MM.1S (cell line): ENCODE measurements around the gene GRK3.

Source experiments
- DNase-seq: peaks from one replicate; pipeline ENCODE4 v3.0.0-alpha.2; 2015
- H2AFZ ChIP-seq: fragments of 300-600 bp; sonication (generic); 2 replicates; pipeline ENCODE4 v1.6.0; 2016; ENCODE audit warnings: antibody characterized with exemption, low read length
- H3F3A ChIP-seq: fragments of 300-600 bp; sonication (generic); 2 replicates; pipeline ENCODE4 v1.6.1; 2016; ENCODE audit warnings: mild to moderate bottlenecking, antibody characterized with exemption, low read length, moderate library complexity, mixed read lengths; ENCODE audit not compliant: insufficient read depth
- H3K27ac ChIP-seq: fragments of 300-600 bp; sonication (generic); 2 replicates; pipeline ENCODE4 v1.5.1; 2016; ENCODE audit warnings: mild to moderate bottlenecking, low read length
- H3K27me3 ChIP-seq: fragments of 300-600 bp; sonication (generic); replicated peaks from 2 replicates; pipeline ENCODE4 v1.6.0; 2016; ENCODE audit warnings: low read length; ENCODE audit not compliant: insufficient read depth
- H3K36me3 ChIP-seq: fragments of 300-600 bp; sonication (generic); replicated peaks from 2 replicates; pipeline ENCODE4 v1.6.1; 2016; ENCODE audit warnings: mild to moderate bottlenecking, low read length, mixed read lengths; ENCODE audit not compliant: insufficient read depth
- H3K4me1 ChIP-seq: fragments of 300-600 bp; sonication (generic); 2 replicates; pipeline ENCODE4 v1.6.1; 2016; ENCODE audit warnings: low read length, mixed read lengths
- H3K4me2 ChIP-seq: fragments of 300-600 bp; sonication (generic); 2 replicates; pipeline ENCODE4 v1.6.0; 2016; ENCODE audit warnings: low read depth, low read length
- H3K4me3 ChIP-seq: fragments of 300-600 bp; sonication (generic); 2 replicates; pipeline ENCODE4 v1.5.1; 2016; ENCODE audit warnings: low read length, mixed read lengths
- H3K79me2 ChIP-seq: fragments of 300-600 bp; sonication (generic); 2 replicates; pipeline ENCODE4 v1.6.1; 2016; ENCODE audit warnings: mixed run types, low read length, mixed read lengths
- H3K9ac ChIP-seq: fragments of 300-600 bp; sonication (generic); 2 replicates; pipeline ENCODE4 v1.6.1; 2016; ENCODE audit warnings: low read length, mixed read lengths
- H3K9me2 ChIP-seq: fragments of 300-600 bp; sonication (generic); replicated peaks from 2 replicates; pipeline ENCODE4 v1.6.1; 2016; ENCODE audit warnings: mild to moderate bottlenecking, low read length, mixed read lengths; ENCODE audit not compliant: insufficient read depth
- H3K9me3 ChIP-seq: fragments of 300-600 bp; sonication (generic); replicated peaks from 2 replicates; pipeline ENCODE4 v1.6.1; 2016; ENCODE audit warnings: mild to moderate bottlenecking, low read length, mixed read lengths; ENCODE audit not compliant: insufficient read depth
- H4K20me1 ChIP-seq: fragments of 300-600 bp; sonication (generic); 2 replicates; pipeline ENCODE4 v1.6.1; 2016; ENCODE audit warnings: mild to moderate bottlenecking, low read length, moderate library complexity, mixed read lengths; ENCODE audit not compliant: insufficient read depth
- EZH2 ChIP-seq: fragments of 300-600 bp; sonication (generic); optimal IDR thresholded peaks from 2 replicates; pipeline ENCODE3; 2017; ENCODE audit warnings: low read depth, mild to moderate bottlenecking, antibody characterized with exemption, low read length, mixed read lengths
- TF ChIP-seq, protein P1 (sequence below): fragments of 300-600 bp; sonication (generic); IDR thresholded peaks from 2 replicates; pipeline ENCODE4 v1.5.1; 2016; ENCODE audit warnings: antibody characterized with exemption, low read length, mixed read lengths

Gene GRK3

DNA sequence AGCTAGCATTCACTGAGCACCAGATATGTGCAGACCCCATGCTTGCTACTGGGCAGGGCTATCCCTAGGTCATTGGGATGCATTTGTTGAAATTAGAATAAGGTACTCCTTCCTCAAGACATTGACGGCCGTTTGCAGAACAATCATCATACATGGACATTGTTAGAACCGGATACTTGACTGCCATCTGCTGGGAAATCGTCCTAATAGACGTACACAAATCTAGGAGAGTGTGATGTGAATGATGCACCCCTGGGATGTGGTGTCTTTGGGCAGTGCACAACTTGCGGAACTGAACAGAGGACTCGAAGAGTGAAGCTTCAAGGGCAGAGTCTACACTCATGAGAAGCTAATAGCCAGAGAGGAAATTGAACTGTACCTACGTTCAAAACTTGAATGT, 213.4 kb downstream of the GRK3 start:
- DNase-seq: no peak
- no peaks in the 10 kb centered on the region for H3F3A ChIP-seq
- H3K9me3 ChIP-seq: no peaks in the 10 kb centered on the region
- no peak for TF ChIP-seq EZH2
- TF ChIP-seq, protein P1, sequence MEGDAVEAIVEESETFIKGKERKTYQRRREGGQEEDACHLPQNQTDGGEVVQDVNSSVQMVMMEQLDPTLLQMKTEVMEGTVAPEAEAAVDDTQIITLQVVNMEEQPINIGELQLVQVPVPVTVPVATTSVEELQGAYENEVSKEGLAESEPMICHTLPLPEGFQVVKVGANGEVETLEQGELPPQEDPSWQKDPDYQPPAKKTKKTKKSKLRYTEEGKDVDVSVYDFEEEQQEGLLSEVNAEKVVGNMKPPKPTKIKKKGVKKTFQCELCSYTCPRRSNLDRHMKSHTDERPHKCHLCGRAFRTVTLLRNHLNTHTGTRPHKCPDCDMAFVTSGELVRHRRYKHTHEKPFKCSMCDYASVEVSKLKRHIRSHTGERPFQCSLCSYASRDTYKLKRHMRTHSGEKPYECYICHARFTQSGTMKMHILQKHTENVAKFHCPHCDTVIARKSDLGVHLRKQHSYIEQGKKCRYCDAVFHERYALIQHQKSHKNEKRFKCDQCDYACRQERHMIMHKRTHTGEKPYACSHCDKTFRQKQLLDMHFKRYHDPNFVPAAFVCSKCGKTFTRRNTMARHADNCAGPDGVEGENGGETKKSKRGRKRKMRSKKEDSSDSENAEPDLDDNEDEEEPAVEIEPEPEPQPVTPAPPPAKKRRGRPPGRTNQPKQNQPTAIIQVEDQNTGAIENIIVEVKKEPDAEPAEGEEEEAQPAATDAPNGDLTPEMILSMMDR: peak; percentile 40
- no peaks in the 10 kb centered on the region for H3K36me3 ChIP-seq
- H3K4me3 ChIP-seq: no peak overlapping the region
- H4K20me1 ChIP-seq: no peaks in the 10 kb centered on the region
- no peak overlapping the region for H3K9ac ChIP-seq
- no peaks in the 10 kb centered on the region for H3K79me2 ChIP-seq
- no peaks in the 10 kb centered on the region for H3K9me2 ChIP-seq
- no peaks in the 10 kb centered on the region for H3K4me1 ChIP-seq
- H2AFZ ChIP-seq: no peak overlapping the region
- no peak overlapping the region for H3K4me2 ChIP-seq
- no peak overlapping the region for H3K27ac ChIP-seq
- H3K27me3 ChIP-seq: peaks cover 24% of the 10 kb centered on the region
